Calu3 (cell line): ENCODE measurements around the gene MBNL2. TPM values are rescaled to one million over a fixed set of nuclear protein-coding genes. Genes with fewer than 3 reads are reported as not detected.
A peak's percentile ranks its signal among the peaks of the same experiment; 100 is the strongest.

Experiments
- BruUV-seq: library from RNA; stranded (reverse); fragments of 400-500 nt; replicated peaks from 2 replicates; lab custom pipeline; 2021; lab: Mats Ljungman, UMichigan
- CTCF ChIA-PET: fragments of 300-600 bp; sonication (Branson Sonifier 250); formaldehyde crosslinking; loops from one replicate; lab custom pipeline; 2022; ENCODE audit warnings: antibody characterized with exemption; lab: Charles Lee
- DNase-seq: peaks from one replicate; pipeline ENCODE4 v3.0.0; 2022
- H3K27ac Mint-ChIP-seq: one replicate; pipeline ENCODE4 v1.8.0; 2022; ENCODE audit warnings: mixed read lengths; ENCODE audit not compliant: unreplicated experiment
- H3K27me3 Mint-ChIP-seq: one replicate; pipeline ENCODE4 v1.8.0; 2022; ENCODE audit warnings: mixed read lengths; ENCODE audit not compliant: unreplicated experiment
- H3K36me3 Mint-ChIP-seq: one replicate; pipeline ENCODE4 v1.8.0; 2022; ENCODE audit warnings: mild to moderate bottlenecking, moderate library complexity, mixed read lengths; ENCODE audit not compliant: insufficient read depth, unreplicated experiment
- H3K4me1 Mint-ChIP-seq: one replicate; pipeline ENCODE4 v1.8.0; 2022; ENCODE audit warnings: mild to moderate bottlenecking, low read depth, mixed read lengths; ENCODE audit not compliant: unreplicated experiment
- H3K4me3 Mint-ChIP-seq: one replicate; pipeline ENCODE4 v1.8.0; 2022; ENCODE audit warnings: mild to moderate bottlenecking, low read depth, moderate library complexity, mixed read lengths; ENCODE audit not compliant: unreplicated experiment
- H3K9me3 Mint-ChIP-seq: one replicate; pipeline ENCODE4 v1.8.0; 2022; ENCODE audit warnings: low read depth, mixed read lengths; ENCODE audit not compliant: unreplicated experiment
- intact Hi-C: fragments of 100-400 bp; cut with micrococcal nuclease; formaldehyde crosslinking; loops from one replicate; pipeline ENCODE4 v1.10.0; 2022; ENCODE audit not compliant: unreplicated experiment
- total RNA-seq: library from RNA; stranded (reverse); gene quantifications from 2 replicates; pipeline ENCODE4 v1.2.3, GENCODE V29; 2022
- TF ChIP-seq, protein P1 (sequence below): fragments of 200-600 bp; IDR thresholded peaks from one replicate; pipeline ENCODE4 v1.8.0; 2022; ENCODE audit warnings: antibody characterized with exemption; ENCODE audit not compliant: unreplicated experiment

Gene MBNL2
- total RNA-seq, 1 experiment from 2014 or later = 37.1 TPM

DNA sequence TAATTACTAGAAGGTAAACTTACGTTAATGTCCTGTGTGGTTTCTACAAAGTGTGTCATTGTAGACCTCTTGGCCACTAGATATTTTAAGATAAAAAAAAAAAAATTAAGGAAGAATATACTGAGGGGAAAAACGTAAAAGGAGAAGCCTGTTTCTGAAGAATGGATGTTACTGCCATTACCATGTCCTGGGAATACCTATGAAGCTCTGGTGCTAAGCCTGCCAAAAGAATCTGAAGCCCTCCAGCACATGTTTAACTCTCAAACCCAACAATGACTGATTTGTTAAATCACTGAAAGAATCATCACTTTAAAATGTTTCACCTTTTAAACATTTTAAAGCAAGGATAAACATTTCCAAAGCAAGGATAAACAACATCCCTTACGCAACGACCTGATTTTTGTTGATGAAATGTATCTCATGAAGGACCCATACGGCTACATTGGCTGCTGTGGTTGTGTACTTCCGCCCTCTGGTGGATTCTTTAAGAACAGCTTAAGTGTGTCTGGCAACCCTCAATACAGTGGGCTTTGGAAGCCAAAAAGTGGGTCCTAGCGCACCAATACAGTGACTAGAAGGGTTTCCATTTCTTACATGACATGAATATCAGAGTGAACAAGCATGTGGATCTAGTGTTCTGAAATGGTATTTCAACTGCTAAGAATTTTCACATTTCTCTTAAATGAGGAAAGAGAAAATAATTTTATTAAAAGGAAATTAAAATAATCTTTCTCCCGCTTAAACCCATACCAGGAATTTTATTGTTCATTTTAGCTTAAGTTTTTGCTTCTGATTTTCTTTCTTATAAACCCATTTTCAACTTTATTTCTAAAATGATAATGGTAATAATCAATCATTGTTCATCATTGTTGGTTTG lies 137.3 kb downstream of the MBNL2 start:
- peak; percentile 9 for DNase-seq
- CTCF ChIA-PET = interaction anchor here (0.6 kb wide), 1 partner anchor 341 kb away, joined by 3 read pairs; no protein-coding TSS in a partner anchor
- intact Hi-C loops = loop anchor here (5.0 kb wide), 2 partner anchors 242 to 327 kb away; no protein-coding TSS in a partner anchor
- no peak overlapping the region for H3K4me3 Mint-ChIP-seq
- H3K4me1 Mint-ChIP-seq = no peaks in the 10 kb centered on the region
- H3K36me3 Mint-ChIP-seq = peaks cover 27% of the 10 kb centered on the region
- no peaks in the 10 kb centered on the region for H3K9me3 Mint-ChIP-seq
- TF ChIP-seq, protein P1, sequence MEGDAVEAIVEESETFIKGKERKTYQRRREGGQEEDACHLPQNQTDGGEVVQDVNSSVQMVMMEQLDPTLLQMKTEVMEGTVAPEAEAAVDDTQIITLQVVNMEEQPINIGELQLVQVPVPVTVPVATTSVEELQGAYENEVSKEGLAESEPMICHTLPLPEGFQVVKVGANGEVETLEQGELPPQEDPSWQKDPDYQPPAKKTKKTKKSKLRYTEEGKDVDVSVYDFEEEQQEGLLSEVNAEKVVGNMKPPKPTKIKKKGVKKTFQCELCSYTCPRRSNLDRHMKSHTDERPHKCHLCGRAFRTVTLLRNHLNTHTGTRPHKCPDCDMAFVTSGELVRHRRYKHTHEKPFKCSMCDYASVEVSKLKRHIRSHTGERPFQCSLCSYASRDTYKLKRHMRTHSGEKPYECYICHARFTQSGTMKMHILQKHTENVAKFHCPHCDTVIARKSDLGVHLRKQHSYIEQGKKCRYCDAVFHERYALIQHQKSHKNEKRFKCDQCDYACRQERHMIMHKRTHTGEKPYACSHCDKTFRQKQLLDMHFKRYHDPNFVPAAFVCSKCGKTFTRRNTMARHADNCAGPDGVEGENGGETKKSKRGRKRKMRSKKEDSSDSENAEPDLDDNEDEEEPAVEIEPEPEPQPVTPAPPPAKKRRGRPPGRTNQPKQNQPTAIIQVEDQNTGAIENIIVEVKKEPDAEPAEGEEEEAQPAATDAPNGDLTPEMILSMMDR = no peak
- no peak overlapping the region for H3K27ac Mint-ChIP-seq
- BruUV-seq = no TSS peak
- no peaks in the 10 kb centered on the region for H3K27me3 Mint-ChIP-seq

DNA sequence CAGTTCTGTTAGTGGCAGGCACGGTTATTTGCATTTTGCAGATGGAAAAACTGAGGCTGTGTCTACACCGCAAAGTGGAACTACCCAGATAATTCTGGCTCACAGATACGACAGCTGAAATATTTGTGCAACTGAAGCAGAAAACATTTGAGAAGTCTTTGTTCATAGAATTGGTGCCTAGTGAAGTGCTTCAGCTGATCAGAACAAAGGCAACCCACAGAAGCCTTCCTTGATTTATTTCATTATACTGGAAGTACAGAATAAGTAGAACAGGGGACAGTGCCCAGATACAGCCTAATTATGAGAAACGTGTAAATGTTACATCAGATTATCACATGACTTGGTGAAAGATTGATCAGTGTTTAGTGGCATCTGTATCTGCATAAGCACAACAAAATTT lies 138.5 kb downstream of the MBNL2 start:
- CTCF ChIA-PET = no interaction called here
- intact Hi-C loops = no loop called here
- H3K4me3 Mint-ChIP-seq = no peak overlapping the region
- no peak for DNase-seq
- H3K36me3 Mint-ChIP-seq = peaks cover 27% of the 10 kb centered on the region
- TF ChIP-seq, protein P1 = no peak
- no TSS peak for BruUV-seq
- H3K27me3 Mint-ChIP-seq = no peaks in the 10 kb centered on the region
- H3K27ac Mint-ChIP-seq = no peak overlapping the region
- no peaks in the 10 kb centered on the region for H3K9me3 Mint-ChIP-seq
- no peaks in the 10 kb centered on the region for H3K4me1 Mint-ChIP-seq

DNA sequence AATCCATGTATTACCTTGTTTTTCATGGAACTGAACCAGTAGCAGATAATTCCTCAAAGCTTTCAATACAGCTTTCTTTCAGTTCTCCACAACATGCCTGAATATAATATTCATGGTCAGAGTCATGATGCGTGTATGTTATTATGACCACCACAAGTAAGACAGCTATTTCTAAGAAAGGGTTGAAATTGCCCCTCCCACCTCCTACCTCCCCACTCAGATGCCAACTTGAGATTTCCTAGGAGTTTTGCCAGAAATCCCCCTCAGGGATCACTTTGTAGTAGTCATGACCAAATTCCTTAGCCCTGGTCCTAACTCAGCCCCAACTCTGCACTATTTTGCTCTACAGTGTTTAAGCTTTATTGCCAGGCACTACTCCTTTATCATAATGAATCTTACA lies 141.9 kb downstream of the MBNL2 start:
- Mint-ChIP-seq H3K36me3 (peaks cover 31% of the 10 kb centered on the region), H3K4me3 (no peak overlapping the region), H3K9me3 (no peaks in the 10 kb centered on the region), H3K4me1 (no peaks in the 10 kb centered on the region), H3K27ac (no peak overlapping the region), H3K27me3 (no peaks in the 10 kb centered on the region)
- TF ChIP-seq, protein P1 = no peak
- CTCF ChIA-PET = no interaction called here
- intact Hi-C loops = no loop called here
- no TSS peak for BruUV-seq
- no peak for DNase-seq

DNA sequence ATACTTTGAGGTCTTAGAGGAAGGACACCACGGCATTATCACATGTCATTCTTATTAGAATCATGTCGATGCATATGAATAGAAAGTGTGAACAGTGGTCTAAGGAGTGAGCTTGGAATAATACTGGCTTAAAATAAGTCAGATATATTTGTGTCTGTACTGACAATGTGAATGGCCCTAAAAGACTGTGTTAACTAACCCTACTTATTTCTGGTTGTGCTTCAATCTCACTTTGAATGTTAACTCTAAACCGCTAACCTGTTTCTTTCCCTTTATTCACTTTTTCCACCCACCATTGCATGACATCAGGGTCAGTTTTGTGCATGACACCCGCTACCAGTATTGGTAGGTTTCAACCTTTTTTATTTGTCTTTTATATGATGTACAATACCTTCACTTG lies 142.7 kb downstream of the MBNL2 start:
- Mint-ChIP-seq H3K9me3 (no peaks in the 10 kb centered on the region), H3K4me1 (no peaks in the 10 kb centered on the region), H3K27ac (no peak overlapping the region), H3K36me3 (peaks cover 31% of the 10 kb centered on the region), H3K27me3 (no peaks in the 10 kb centered on the region), H3K4me3 (no peak overlapping the region)
- TF ChIP-seq, protein P1 = no peak
- no peak for DNase-seq
- intact Hi-C loops = no loop called here
- BruUV-seq = no TSS peak
- CTCF ChIA-PET = no interaction called here
